B cell (primary cell): ENCODE measurements around the gene NPTX2. TPM values are rescaled to one million over a fixed set of nuclear protein-coding genes. Genes with fewer than 3 reads are reported as not detected.

Experiments
- ATAC-seq: fragments of 200-7000 bp; cut with Tn5 transposase; one replicate; pipeline ENCODE4 v1.10.0; 2021; ENCODE audit warnings: low read depth, mild to moderate bottlenecking, moderate number of reproducible peaks, moderate library complexity
- CTCF ChIA-PET: fragments of 350-600 bp; sonication (Branson Sonifier 250); formaldehyde crosslinking; loops from one replicate; lab custom pipeline; 2021; ENCODE audit warnings: antibody characterized with exemption, inconsistent platforms; lab: Charles Lee
- POLR2A ChIA-PET: fragments of 350-600 bp; sonication (Branson Sonifier 250); formaldehyde crosslinking; loops from one replicate; lab custom pipeline; 2021; ENCODE audit warnings: antibody characterized with exemption; lab: Charles Lee
- DNase-seq: peaks from one replicate; pipeline ENCODE4 v3.0.0; 2013
- H2AFZ ChIP-seq: 2 replicates; pipeline ENCODE4 v1.6.1; 2012; ENCODE audit warnings: mild to moderate bottlenecking, low read depth, low read length; ENCODE audit not compliant: insufficient read depth, poor library complexity, severe bottlenecking
- H3K27ac ChIP-seq, 2 donors: 1 replicate in 1 of 2; 2 replicates in 1 of 2; pipeline ENCODE4 v1.5.1; 2012 to 2013; ENCODE audit warnings: low read length in 2 of 2, mild to moderate bottlenecking in 2 of 2, moderate library complexity in 1 of 2
- H3K27me3 ChIP-seq, 4 experiments: fragments of 200-600 bp in 1 of 4; sonication (generic) in 1 of 4; replicated peaks in 1 of 4; 1 replicate in 2 of 4; 2 replicates in 2 of 4; pipeline versions ENCODE4 v1.6.1 to v1.7.0; 2013 to 2016; ENCODE audit warnings: low read length in 3 of 4, mild to moderate bottlenecking in 2 of 4, mixed read lengths in 1 of 4, moderate library complexity in 1 of 4; ENCODE audit not compliant: insufficient read depth in 4 of 4, control insufficient read depth in 3 of 4; ENCODE audit errors: control extremely low read depth in 1 of 4
- H3K36me3 ChIP-seq, 2 experiments: replicated peaks in 1 of 2; 1 replicate in 1 of 2; 2 replicates in 1 of 2; pipeline versions ENCODE4 v1.6.1 to v1.7.1; 2013; ENCODE audit warnings: low read length in 1 of 2; ENCODE audit not compliant: insufficient read depth in 2 of 2, control insufficient read depth in 1 of 2; ENCODE audit errors: control extremely low read depth in 1 of 2, extremely low read depth in 1 of 2
- H3K4me1 ChIP-seq, 2 donors: fragments of 200-600 bp in 1 of 2; sonication (generic) in 1 of 2; 1 replicate in 1 of 2; 2 replicates in 1 of 2; pipeline versions ENCODE4 v1.5.1 to v1.6.1; 2013 to 2017; ENCODE audit warnings: low read length in 2 of 2; ENCODE audit not compliant: control insufficient read depth in 2 of 2, insufficient read depth in 2 of 2
- H3K4me2 ChIP-seq: replicated peaks from 2 replicates; pipeline ENCODE3; 2012; ENCODE audit warnings: mild to moderate bottlenecking, low read depth, low read length; ENCODE audit not compliant: poor library complexity, severe bottlenecking
- H3K4me3 ChIP-seq, 5 experiments: fragments of 200-600 bp in 1 of 5; sonication (generic) in 1 of 5; 1 replicate in 3 of 5; 2 replicates in 2 of 5; pipeline versions ENCODE4 v1.5.1 to v1.7.0; 2011 to 2016; ENCODE audit warnings: low read length in 4 of 5, mild to moderate bottlenecking in 4 of 5, low read depth in 2 of 5, control low read depth in 1 of 5, moderate library complexity in 1 of 5; ENCODE audit not compliant: insufficient read depth in 1 of 5; ENCODE audit errors: control extremely low read depth in 1 of 5, extremely low read depth in 1 of 5
- H3K79me2 ChIP-seq: fragments of 200-600 bp; sonication (generic); one replicate; pipeline ENCODE4 v1.6.0; 2016; ENCODE audit warnings: low read length; ENCODE audit not compliant: control insufficient read depth, insufficient read depth
- H3K9ac ChIP-seq: fragments of 200-600 bp; sonication (generic); 2 replicates; pipeline ENCODE4 v1.6.1; 2017; ENCODE audit warnings: mild to moderate bottlenecking, low read length, moderate library complexity
- H3K9me3 ChIP-seq, 3 donors: one replicate each; pipeline versions ENCODE4 v1.6.1 to v1.7.1; 2013; ENCODE audit warnings: low read length in 2 of 3; ENCODE audit not compliant: control insufficient read depth in 2 of 3, insufficient read depth in 1 of 3; ENCODE audit errors: control extremely low read depth in 1 of 3
- H4K20me1 ChIP-seq: 2 replicates; pipeline ENCODE4 v1.6.0; 2012; ENCODE audit warnings: mild to moderate bottlenecking, low read length; ENCODE audit not compliant: insufficient read depth, control insufficient read depth, poor library complexity, severe bottlenecking
- H3K27ac Mint-ChIP-seq: one replicate; pipeline ENCODE4 v1.8.0; 2021; ENCODE audit warnings: mixed read lengths
- H3K27me3 Mint-ChIP-seq: one replicate; pipeline ENCODE4 v1.8.0; 2021; ENCODE audit warnings: mixed read lengths
- H3K4me1 Mint-ChIP-seq: one replicate; pipeline ENCODE4 v1.8.0; 2021; ENCODE audit warnings: mixed read lengths
- H3K4me3 Mint-ChIP-seq: one replicate; pipeline ENCODE4 v1.8.0; 2021; ENCODE audit warnings: mixed read lengths
- H3K9me3 Mint-ChIP-seq: one replicate; pipeline ENCODE4 v1.8.0; 2022; ENCODE audit warnings: mixed read lengths; ENCODE audit not compliant: insufficient read depth
- EZH2 ChIP-seq: IDR thresholded peaks from 2 replicates; pipeline ENCODE4 v1.6.1; 2012; ENCODE audit warnings: borderline replicate concordance, low read depth, mild to moderate bottlenecking, moderate library complexity, low read length; ENCODE audit not compliant: insufficient read depth, poor library complexity, severe bottlenecking
- WGBS: methylation state at CpG from one replicate; pipeline ENCODE4 v1.1.5; 2013; ENCODE audit warnings: missing lambda C conversion rate; ENCODE audit not compliant: insufficient coverage; 5-methylcytosine and 5-hydroxymethylcytosine counted together
- intact Hi-C: fragments of 100-400 bp; cut with micrococcal nuclease; formaldehyde crosslinking; loops from one replicate; pipeline ENCODE4 v1.10.0; 2022
- polyA plus RNA-seq: library from polyadenylated mRNA; depleted of rRNA; stranded (reverse); fragments of >200 nt; gene quantifications from 2 replicates; pipeline ENCODE4 v1.2.3, GENCODE V29; 2012
- total RNA-seq, 2 donors: library from RNA; stranded (reverse); fragments of 120-200 nt in 1 of 2; gene quantifications; 1 replicate in 1 of 2; 2 replicates in 1 of 2; pipeline versions ENCODE4 v1.2.3 to v1.2.4, GENCODE V29; 2013 to 2022
- TF ChIP-seq, protein P1 (sequence below): fragments of 200-600 bp; IDR thresholded peaks from one replicate; pipeline ENCODE4 v1.8.0; 2022; ENCODE audit warnings: antibody characterized with exemption, mild to moderate bottlenecking

NPTX2 gene
- total and polyA plus RNA-seq, 2 donors (not counting 1 experiment from before 2014, with no cell fraction given), result not detected

DNA sequence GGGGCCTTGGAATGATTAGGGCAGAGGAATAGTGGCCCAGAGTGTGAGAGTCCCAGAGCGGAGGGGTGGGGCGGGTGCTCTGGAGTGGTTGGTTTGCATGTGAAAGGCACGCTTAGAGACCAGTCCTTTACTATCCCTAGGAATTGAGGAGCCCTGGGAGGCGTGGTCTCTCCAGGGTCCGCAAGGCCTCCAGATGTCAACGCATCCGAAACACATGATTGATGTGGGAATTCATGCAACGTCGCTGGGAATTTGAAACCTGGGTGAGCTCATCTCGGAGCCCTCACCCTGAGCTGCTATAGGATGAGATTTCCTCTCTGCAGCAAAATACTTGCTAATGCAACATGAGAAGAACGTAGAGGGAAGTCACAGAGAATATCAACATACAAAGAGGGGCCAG, 51.2 kb downstream of the NPTX2 start:
- Histone ChIP-seq H4K20me1 (no peaks in the 10 kb centered on the region), H3K27ac (no peak overlapping the region), H3K9ac (no peak overlapping the region), H3K4me3 (no peak overlapping the region), H3K4me2 (no peak overlapping the region), H3K79me2 (no peaks in the 10 kb centered on the region), H2AFZ (no peak overlapping the region), H3K27me3 (no peaks in the 10 kb centered on the region), H3K36me3 (no peaks in the 10 kb centered on the region), H3K4me1 (no peaks in the 10 kb centered on the region), H3K9me3 (peaks cover 0 to 30% (median 0%) of the 10 kb centered on the region in 3 donors)
- Mint-ChIP-seq H3K27ac (no peak overlapping the region), H3K27me3 (no peaks in the 10 kb centered on the region), H3K4me3 (no peak overlapping the region), H3K9me3 (peaks cover 14% of the 10 kb centered on the region), H3K4me1 (no peaks in the 10 kb centered on the region)
- ATAC-seq (no peak), DNase-seq (no peak)
- POLR2A ChIA-PET, result no interaction called here
- intact Hi-C loops, result no loop called here
- CTCF ChIA-PET, result no interaction called here
- 66% methylated on average over 10 of the region's 11 CpGs for WGBS
- no peak for TF ChIP-seq EZH2
- TF ChIP-seq, protein P1, sequence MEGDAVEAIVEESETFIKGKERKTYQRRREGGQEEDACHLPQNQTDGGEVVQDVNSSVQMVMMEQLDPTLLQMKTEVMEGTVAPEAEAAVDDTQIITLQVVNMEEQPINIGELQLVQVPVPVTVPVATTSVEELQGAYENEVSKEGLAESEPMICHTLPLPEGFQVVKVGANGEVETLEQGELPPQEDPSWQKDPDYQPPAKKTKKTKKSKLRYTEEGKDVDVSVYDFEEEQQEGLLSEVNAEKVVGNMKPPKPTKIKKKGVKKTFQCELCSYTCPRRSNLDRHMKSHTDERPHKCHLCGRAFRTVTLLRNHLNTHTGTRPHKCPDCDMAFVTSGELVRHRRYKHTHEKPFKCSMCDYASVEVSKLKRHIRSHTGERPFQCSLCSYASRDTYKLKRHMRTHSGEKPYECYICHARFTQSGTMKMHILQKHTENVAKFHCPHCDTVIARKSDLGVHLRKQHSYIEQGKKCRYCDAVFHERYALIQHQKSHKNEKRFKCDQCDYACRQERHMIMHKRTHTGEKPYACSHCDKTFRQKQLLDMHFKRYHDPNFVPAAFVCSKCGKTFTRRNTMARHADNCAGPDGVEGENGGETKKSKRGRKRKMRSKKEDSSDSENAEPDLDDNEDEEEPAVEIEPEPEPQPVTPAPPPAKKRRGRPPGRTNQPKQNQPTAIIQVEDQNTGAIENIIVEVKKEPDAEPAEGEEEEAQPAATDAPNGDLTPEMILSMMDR, result no peak

DNA sequence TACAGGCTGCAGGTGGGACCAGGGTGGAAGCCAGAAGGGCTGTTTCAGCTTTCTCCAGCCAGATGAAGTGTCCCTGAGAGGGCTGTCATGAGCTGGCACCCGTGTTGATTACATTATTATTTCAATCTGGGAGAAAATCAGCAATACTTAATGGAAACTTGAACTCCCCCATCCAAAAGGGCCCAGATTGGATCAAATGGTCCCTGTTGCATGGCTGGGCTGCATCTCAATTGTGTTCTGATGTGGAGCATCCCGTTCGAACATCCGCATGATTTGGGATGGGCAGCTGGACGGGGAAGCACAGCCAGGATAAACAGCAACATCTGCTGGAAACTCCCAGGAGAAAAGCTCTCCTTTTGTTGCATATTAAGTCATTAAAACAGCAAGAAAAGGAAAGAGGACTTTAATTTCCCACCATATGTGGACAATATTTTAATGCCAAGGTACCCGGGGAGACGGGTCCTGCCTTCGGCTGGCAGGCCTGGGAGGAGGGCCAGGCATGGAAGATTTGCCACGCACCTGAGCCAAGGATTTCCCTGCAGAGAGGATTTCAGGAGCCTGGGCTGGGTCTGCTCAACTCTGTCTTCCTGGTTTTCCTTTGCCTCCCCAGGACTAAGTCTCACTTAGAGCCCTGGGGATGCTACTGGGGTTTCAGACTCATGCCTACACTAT, 52.4 kb downstream of the NPTX2 start:
- intact Hi-C loops, result no loop called here
- H3K27ac Mint-ChIP-seq, result no peak overlapping the region

More for the DNA sequence above, 52.4 kb downstream of the NPTX2 start:
- no peaks in the 10 kb centered on the region for H3K27me3 Mint-ChIP-seq
- no peak overlapping the region for H2AFZ ChIP-seq
- no peak overlapping the region for H3K4me3 Mint-ChIP-seq
- no peaks in the 10 kb centered on the region for H4K20me1 ChIP-seq
- no peaks in the 10 kb centered on the region for H3K4me1 Mint-ChIP-seq
- DNase-seq (no peak), ATAC-seq (no peak)
- POLR2A ChIA-PET, result no interaction called here
- H3K4me3 ChIP-seq, result no peak overlapping the region
- H3K9me3 ChIP-seq, result peaks cover 0 to 25% (median 0%) of the 10 kb centered on the region in 3 donors
- H3K9me3 Mint-ChIP-seq, result peaks cover 11% of the 10 kb centered on the region
- no peak for TF ChIP-seq EZH2
- TF ChIP-seq, protein P1, result no peak
- H3K4me1 ChIP-seq, result no peaks in the 10 kb centered on the region
- H3K27ac ChIP-seq, result no peak overlapping the region
- WGBS, result 93% methylated on average over 5 of the region's 9 CpGs
- H3K9ac ChIP-seq, result no peak overlapping the region
- H3K27me3 ChIP-seq, result no peaks in the 10 kb centered on the region
- H3K79me2 ChIP-seq, result no peaks in the 10 kb centered on the region
- H3K36me3 ChIP-seq, result no peaks in the 10 kb centered on the region
- no peak overlapping the region for H3K4me2 ChIP-seq
- CTCF ChIA-PET, result no interaction called here
